Psoas muscle (tissue), 8 donors: ENCODE results near the gene INTS14. TPM values are rescaled to one million over a fixed set of nuclear protein-coding genes. Genes with fewer than 3 reads are reported as not detected.

ENCODE experiments used
- ATAC-seq, 4 donors: fragments of 200-7000 bp; cut with Tn5 transposase; one replicate each; pipeline ENCODE4 v1.9.1; 2020; ENCODE audit warnings: moderate library complexity in 3 of 4, mild to moderate bottlenecking in 2 of 4
- DNase-seq, 2 donors: peaks; one replicate each; pipeline ENCODE4 v3.0.0-alpha.2; 2020
- H3K27ac ChIP-seq: fragments of 200-600 bp; one replicate; pipeline ENCODE4 v1.8.0; 2022
- H3K27me3 ChIP-seq, 3 donors: fragments of 200-600 bp in 1 of 3; one replicate each; pipeline versions ENCODE4 v1.6.1 to v1.8.0; 2013 to 2022; ENCODE audit warnings: low read length in 2 of 3, mild to moderate bottlenecking in 2 of 3, moderate library complexity in 1 of 3; ENCODE audit not compliant: insufficient read depth in 3 of 3
- H3K36me3 ChIP-seq, 2 donors: fragments of 200-600 bp in 1 of 2; one replicate each; pipeline versions ENCODE4 v1.6.1 to v1.8.0; 2013 to 2022; ENCODE audit warnings: low read depth in 1 of 2, mild to moderate bottlenecking in 1 of 2, moderate library complexity in 1 of 2; ENCODE audit not compliant: insufficient read depth in 1 of 2
- H3K4me1 ChIP-seq: fragments of 200-600 bp; one replicate; pipeline ENCODE4 v1.8.0; 2022
- H3K4me3 ChIP-seq: fragments of 200-600 bp; one replicate; pipeline ENCODE4 v1.8.0; 2022; ENCODE audit warnings: mild to moderate bottlenecking
- H3K9me3 ChIP-seq: fragments of 200-600 bp; one replicate; pipeline ENCODE4 v1.8.0; 2022
- WGBS, 3 donors: extraction: QIAGEN DNeasy Blood & Tissue Kit; methylation state at CpG; one replicate each; pipeline versions ENCODE4 v1.1.6 to v1.1.7; 2013; 5-methylcytosine and 5-hydroxymethylcytosine counted together
- intact Hi-C, 2 donors: fragments of 100-400 bp; cut with DNase I; formaldehyde crosslinking; loops; one replicate each; pipeline versions ENCODE4 v1.11.0 to v1.14.2; 2022
- polyA plus RNA-seq, 3 donors: library from polyadenylated mRNA; stranded (reverse); fragments of 200-250 nt; gene quantifications; one replicate each; pipeline ENCODE4 v1.2.3, GENCODE V29; 2013
- total RNA-seq, 4 donors: library from RNA; stranded (reverse); fragmentation: NEBNext Ultra II Directional in 2 of 4; extraction: Animal tissue kit (Norgen Biotek cat#: 25700) in 2 of 4; gene quantifications; one replicate each; pipeline versions ENCODE4 v1.2.1 to v1.2.4, GENCODE V29; 2021 to 2023
- TF ChIP-seq, protein P1 (sequence below): fragments of 200-600 bp; IDR thresholded peaks from one replicate; pipeline ENCODE4 v1.8.0; 2022; ENCODE audit warnings: antibody characterized with exemption
- donor health status: healthy with polysubstance abuse.
- donor health status: DM: no; HTN: no; CAD: no; lungs with moderate emphysema.
- donor health status: Bipolar disorder and iron deficiency.
- donor health status: healthy.
- donor health status: DM: yes; HTN: yes; CAD: no.
- donor health status: DM: no; HTN: no; CAD: no.
- donor health status: DM: no; HTN: no; CAD: no.
- donor health status: DM: yes; HTN: yes; CAD: no.

INTS14 gene
- total and polyA plus RNA-seq, 7 donors, result 8.7 to 20.2 (median 16.1) TPM

DNA sequence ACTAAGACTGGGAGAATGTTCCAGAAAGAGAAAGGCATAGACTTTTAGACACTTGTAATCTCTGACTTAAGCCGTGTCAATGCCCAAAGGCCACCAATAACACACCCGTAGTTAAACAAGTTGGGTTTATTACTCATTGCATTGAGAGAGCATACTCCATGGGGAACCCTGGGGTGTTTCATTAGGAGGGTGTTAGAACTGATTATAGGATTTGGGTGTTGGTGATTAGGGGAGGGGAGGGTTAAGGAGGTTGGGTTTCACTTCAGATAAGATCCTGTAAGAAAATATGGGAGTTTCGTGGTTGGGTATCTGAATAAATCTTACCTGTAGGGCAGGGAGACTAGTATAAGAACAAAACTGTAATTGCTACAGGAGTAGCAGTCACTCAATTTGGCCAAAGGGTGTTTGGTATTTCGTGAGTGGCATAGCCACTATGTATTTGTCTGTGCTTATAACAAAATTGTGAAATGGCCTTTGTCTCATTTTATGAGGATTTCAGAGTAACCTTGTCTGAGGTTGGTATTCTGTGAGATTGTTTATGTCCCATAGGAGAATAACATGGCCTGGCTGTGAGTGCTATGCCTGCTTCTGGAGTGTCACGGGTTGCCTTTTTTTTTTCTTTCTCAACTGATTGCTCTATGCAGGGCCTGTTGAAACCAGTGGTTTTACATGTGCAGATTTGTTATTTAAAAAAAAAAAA is 77.7 kb downstream of the INTS14 start:
- WGBS, 3 donors, result 75 to 82% (median 75%) methylated on average over 5 of the region's 5 CpGs
- peak overlapping the region; percentile 85 for H3K27ac ChIP-seq
- TF ChIP-seq, protein P1, sequence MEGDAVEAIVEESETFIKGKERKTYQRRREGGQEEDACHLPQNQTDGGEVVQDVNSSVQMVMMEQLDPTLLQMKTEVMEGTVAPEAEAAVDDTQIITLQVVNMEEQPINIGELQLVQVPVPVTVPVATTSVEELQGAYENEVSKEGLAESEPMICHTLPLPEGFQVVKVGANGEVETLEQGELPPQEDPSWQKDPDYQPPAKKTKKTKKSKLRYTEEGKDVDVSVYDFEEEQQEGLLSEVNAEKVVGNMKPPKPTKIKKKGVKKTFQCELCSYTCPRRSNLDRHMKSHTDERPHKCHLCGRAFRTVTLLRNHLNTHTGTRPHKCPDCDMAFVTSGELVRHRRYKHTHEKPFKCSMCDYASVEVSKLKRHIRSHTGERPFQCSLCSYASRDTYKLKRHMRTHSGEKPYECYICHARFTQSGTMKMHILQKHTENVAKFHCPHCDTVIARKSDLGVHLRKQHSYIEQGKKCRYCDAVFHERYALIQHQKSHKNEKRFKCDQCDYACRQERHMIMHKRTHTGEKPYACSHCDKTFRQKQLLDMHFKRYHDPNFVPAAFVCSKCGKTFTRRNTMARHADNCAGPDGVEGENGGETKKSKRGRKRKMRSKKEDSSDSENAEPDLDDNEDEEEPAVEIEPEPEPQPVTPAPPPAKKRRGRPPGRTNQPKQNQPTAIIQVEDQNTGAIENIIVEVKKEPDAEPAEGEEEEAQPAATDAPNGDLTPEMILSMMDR, result no peak
- ATAC-seq, result no peak
- peak overlapping the region; percentile 81 for H3K4me3 ChIP-seq
- no peak for DNase-seq
- intact Hi-C loops, result loop anchor here in 1 of 2 donors (5.0 kb wide), 1 partner anchor 131 kb away; no protein-coding TSS in a partner anchor
- H3K36me3 ChIP-seq, result peaks cover 2 to 7% of the 10 kb centered on the region in 2 donors
- no peaks in the 10 kb centered on the region for H3K27me3 ChIP-seq
- H3K9me3 ChIP-seq, result no peaks in the 10 kb centered on the region
- peaks cover 22% of the 10 kb centered on the region for H3K4me1 ChIP-seq

DNA sequence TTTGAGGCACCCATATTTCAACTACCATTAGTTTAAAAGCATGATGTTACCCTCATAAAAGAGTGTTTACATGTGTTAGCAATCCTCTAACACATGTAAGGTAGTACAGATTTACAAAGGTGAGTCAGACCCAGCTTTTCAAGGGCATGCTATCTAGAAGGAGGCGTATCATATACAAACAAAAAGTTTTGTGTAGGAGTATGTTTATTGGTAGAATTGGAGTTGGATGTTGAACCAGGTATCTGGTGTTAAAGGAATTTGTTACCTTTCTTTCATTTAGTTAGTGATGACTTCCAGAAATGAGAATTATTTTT is 78.2 kb downstream of the INTS14 start:
- TF ChIP-seq, protein P1, result no peak
- peak overlapping the region; percentile 81 for H3K4me3 ChIP-seq
- 85 to 92% (median 91%) methylated on average over 1 of the region's 1 CpG for WGBS, 3 donors
- H3K27ac ChIP-seq, result peak overlapping the region; percentile 85
- H3K27me3 ChIP-seq, result no peaks in the 10 kb centered on the region
- DNase-seq (no peak), ATAC-seq (peak in 2 of 4 donors; percentile 31 to 38)
- H3K36me3 ChIP-seq, result peaks cover 2 to 7% of the 10 kb centered on the region in 2 donors
- H3K4me1 ChIP-seq, result peaks cover 22% of the 10 kb centered on the region
- H3K9me3 ChIP-seq, result no peaks in the 10 kb centered on the region
- intact Hi-C loops, result loop anchor here in 1 of 2 donors (5.0 kb wide), 1 partner anchor 130 kb away; no protein-coding TSS in a partner anchor

DNA sequence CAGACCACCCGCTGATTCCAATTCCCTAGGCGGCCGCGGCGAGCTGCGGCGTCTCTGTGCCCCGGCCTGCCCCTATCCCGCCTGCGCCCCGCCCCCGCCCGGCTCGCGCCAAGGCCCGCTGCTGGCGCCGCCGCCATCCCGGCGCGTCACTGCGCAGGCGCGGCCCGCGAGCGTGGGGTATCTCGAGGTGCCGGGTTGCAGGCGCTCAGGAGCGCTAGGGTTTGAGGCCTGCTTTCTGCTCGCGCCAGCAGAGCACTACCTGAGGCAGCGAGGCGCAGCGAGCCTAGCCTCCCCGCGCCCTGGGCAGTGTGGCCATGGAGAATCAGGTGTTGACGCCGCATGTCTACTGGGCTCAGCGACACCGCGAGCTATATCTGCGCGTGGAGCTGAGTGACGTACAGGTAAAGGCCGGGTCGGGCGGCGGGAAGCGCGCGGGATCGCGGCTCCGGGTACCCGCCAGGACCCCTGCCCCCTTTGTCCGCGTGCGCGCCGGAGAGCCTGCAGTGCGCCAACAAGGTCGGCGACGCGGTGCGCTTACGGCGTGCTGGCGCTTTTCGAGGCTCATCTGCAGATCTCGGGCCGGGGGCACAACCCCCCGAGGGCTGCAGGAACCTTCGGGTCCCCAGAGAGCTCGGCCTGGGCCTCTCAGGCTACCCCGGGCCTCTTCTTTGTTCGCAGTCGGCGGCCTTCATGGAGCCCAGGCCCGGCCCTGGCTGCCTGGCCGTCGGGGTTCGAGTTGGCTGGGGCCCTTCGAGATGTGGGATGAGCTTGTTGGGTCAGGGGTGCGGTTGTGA is 80.4 kb downstream of the INTS14 start, which contains the start of gene HACD3:
HACD3 (plus strand) TSS at position 146 of the 794 bp plus-strand sequence; CDS start at position 315, 169 bp downstream.
- H3K36me3 ChIP-seq, result peaks cover 2 to 3% of the 10 kb centered on the region in 2 donors
- H3K4me3 ChIP-seq, result peak within 1 kb of the TSS; percentile 81
- WGBS, 3 donors, result 0 to 1% (median 0%) methylated on average over 74 to 88 of the region's 88 CpGs
- DNase-seq (peak; percentile 91 to 93), ATAC-seq (peak; percentile 97 to 98 (median 98))
- intact Hi-C loops, result loop anchor here in 1 of 2 donors (5.0 kb wide), 1 partner anchor 128 kb away; no protein-coding TSS in a partner anchor
- peak within 1 kb of the TSS; percentile 85 for H3K27ac ChIP-seq
- peaks cover 22% of the 10 kb centered on the region for H3K4me1 ChIP-seq
- TF ChIP-seq, protein P1, result no peak
- no peaks in the 10 kb centered on the region for H3K27me3 ChIP-seq
- H3K9me3 ChIP-seq, result no peaks in the 10 kb centered on the region

DNA sequence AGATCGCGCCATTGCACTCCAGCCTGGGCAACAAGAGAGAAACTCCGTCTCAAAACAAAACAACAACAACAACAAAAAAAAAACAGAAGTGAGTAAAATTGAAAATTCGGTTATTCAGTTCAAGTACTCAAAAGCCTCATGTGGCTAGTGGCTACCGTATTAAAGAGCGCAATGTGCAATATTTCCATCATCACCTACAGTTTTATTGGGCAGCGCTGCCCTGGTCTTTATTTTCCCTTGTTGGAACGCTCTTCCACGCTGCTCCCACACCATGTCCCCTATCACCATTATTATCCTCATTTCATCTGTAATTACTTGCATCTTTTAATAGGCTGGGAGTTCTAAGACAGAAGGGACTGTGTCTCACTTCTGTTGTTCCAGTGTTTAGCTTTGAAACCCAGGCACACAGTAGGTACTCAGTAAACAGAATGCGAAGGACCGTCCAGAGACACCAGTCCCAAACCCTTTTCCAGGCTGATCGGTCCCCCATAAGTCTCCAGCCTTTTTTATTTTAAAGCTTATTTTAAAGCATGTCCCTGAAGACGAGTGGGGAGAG is 81.1 kb downstream of the INTS14 start:
- Histone ChIP-seq H3K27ac (peak overlapping the region; percentile 85), H3K9me3 (no peaks in the 10 kb centered on the region), H3K27me3 (no peaks in the 10 kb centered on the region), H3K4me3 (peak overlapping the region; percentile 81), H3K4me1 (peaks cover 22% of the 10 kb centered on the region), H3K36me3 (peaks cover 0 to 2% of the 10 kb centered on the region in 2 donors)
- WGBS, 3 donors, result 32 to 44% (median 36%) methylated on average over 13 of the region's 13 CpGs
- peak in 3 of 4 donors; percentile 3 to 22 (median 13) for ATAC-seq
- intact Hi-C loops, result loop anchor here in 1 of 2 donors (5.0 kb wide), 1 partner anchor 128 kb away; no protein-coding TSS in a partner anchor
- TF ChIP-seq, protein P1, result no peak
- no peak for DNase-seq

Other genes with a start within 250 kb of the INTS14 start
- gene IGDCC3, start 233.1 kb downstream of the INTS14 start, total RNA-seq, result not detected
- gene IGDCC3, start 233.1 kb downstream of the INTS14 start, polyA plus RNA-seq, result not detected
- gene IGDCC4, start 188.2 kb downstream of the INTS14 start, total RNA-seq, result 10 to 100 TPM in 2 of 4 donors, 1 to 10 TPM in 2; 4.8 to 34.1 (median 10.4) TPM
- gene IGDCC4, start 188.2 kb downstream of the INTS14 start, polyA plus RNA-seq, result 1 to 10 TPM; 2.7 to 4.6 (median 3.8) TPM
- 10 to 100 TPM; 29.7 to 39.6 (median 34.3) TPM for gene DPP8, start 93.4 kb downstream of the INTS14 start, total RNA-seq
- 10 to 100 TPM in 1 of 3 donors, 1 to 10 TPM in 2; 9.1 to 38.0 (median 9.6) TPM for gene DPP8, start 93.4 kb downstream of the INTS14 start, polyA plus RNA-seq
- 1 to 10 TPM; 5.0 to 8.7 (median 6.1) TPM for gene HACD3, start 80.7 kb downstream of the INTS14 start, total RNA-seq
- 1 to 10 TPM; 3.7 to 8.8 (median 8.8) TPM for gene HACD3, start 80.7 kb downstream of the INTS14 start, polyA plus RNA-seq
- 1 to 10 TPM in 3 of 4 donors, under 1 TPM in 1; 0.55 to 2.2 (median 1.3) TPM for gene SLC24A1, start 10.8 kb upstream of the INTS14 start, total RNA-seq
- gene SLC24A1, start 10.8 kb upstream of the INTS14 start, polyA plus RNA-seq, result under 1 TPM; 0.20 to 0.74 (median 0.73) TPM
- 10 to 100 TPM; 15.4 to 46.7 (median 23.4) TPM for gene DENND4A, start 181.2 kb upstream of the INTS14 start, total RNA-seq
- gene DENND4A, start 181.2 kb upstream of the INTS14 start, polyA plus RNA-seq, result 10 to 100 TPM in 1 of 3 donors, 1 to 10 TPM in 2; 4.0 to 11.2 (median 7.0) TPM